ENCODE data around the gene NFATC4.
"Not testable (repeated sequence)": the region's sequence is repeated elsewhere in the genome, so short reads cannot be mapped to it uniquely, and the experiment has no call there.

Gene NFATC4

DNA sequence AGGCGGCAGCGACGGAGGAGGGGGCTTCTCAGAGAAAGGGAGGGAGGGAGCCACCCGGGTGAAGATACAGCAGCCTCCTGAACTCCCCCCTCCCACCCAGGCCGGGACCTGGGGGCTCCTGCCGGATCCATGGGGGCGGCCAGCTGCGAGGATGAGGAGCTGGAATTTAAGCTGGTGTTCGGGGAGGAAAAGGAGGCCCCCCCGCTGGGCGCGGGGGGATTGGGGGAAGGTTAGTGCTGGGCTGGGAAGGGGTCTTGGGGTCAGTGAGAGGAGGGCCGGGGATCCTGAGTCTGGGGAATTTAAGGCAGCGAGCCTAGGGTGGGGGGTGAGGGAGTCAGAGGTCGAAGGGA lies 203 bp downstream of the NFATC4 start:
- DNase-seq = no peak
- ATAC-seq = no peak

DNA sequence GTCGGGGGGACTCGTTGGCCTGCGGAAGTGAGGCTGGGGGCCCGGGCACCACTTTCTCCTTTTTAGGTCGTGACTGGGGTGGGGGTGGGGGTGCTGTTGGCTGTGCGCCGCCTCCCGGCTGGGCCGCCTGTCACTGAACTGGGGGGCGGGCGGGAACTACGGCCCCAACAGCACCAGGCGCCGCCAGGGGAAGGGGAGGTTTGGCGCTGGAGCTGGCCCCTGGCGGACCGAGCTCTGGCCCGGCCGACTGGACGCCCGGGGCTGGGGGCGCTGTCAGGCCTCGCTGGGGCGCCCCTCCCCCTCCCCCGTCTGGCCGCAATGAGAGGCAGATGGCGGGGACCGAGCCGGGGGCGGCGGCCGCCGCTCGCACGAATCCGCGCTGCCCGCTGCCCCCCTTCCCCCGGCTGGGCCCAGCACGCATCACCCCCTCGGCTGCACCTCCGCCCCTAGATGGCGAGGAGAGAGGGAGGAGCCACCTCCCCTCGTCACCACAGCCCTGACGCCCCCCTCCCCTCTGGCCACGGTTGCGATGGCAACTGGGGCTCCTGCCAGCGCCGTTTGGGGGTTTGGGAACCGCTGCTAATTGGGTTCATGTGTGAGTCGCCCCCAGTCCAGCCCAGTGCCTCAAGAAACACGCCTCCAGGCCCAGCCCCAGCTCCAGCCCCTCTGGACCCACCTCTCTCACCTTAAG lies 723 bp downstream of the NFATC4 start:
- DNase-seq (peak; percentile 42), ATAC-seq (no peak)

DNA sequence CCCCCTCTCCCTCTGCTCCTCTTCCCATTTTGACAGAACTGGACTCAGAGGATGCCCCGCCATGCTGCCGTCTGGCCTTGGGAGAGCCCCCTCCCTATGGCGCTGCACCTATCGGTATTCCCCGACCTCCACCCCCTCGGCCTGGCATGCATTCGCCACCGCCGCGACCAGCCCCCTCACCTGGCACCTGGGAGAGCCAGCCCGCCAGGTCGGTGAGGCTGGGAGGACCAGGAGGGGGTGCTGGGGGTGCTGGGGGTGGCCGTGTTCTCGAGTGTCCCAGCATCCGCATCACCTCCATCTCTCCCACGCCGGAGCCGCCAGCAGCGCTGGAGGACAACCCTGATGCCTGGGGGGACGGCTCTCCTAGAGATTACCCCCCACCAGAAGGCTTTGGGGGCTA lies 1.5 kb downstream of the NFATC4 start:
- DNase-seq (no peak), ATAC-seq (no peak)

DNA sequence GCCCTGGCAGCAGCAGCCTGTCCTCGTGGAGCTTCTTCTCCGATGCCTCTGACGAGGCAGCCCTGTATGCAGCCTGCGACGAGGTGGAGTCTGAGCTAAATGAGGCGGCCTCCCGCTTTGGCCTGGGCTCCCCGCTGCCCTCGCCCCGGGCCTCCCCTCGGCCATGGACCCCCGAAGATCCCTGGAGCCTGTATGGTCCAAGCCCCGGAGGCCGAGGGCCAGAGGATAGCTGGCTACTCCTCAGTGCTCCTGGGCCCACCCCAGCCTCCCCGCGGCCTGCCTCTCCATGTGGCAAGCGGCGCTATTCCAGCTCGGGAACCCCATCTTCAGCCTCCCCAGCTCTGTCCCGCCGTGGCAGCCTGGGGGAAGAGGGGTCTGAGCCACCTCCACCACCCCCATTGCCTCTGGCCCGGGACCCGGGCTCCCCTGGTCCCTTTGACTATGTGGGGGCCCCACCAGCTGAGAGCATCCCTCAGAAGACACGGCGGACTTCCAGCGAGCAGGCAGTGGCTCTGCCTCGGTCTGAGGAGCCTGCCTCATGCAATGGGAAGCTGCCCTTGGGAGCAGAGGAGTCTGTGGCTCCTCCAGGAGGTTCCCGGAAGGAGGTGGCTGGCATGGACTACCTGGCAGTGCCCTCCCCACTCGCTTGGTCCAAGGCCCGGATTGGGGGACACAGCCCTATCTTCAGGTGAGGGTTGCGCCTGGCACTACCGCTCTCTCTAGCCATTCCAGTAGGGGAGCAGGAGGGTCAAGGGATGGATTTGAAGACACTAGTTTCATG lies 2.1 kb downstream of the NFATC4 start:
- ATAC-seq = no peak
- DNase-seq = no peak

DNA sequence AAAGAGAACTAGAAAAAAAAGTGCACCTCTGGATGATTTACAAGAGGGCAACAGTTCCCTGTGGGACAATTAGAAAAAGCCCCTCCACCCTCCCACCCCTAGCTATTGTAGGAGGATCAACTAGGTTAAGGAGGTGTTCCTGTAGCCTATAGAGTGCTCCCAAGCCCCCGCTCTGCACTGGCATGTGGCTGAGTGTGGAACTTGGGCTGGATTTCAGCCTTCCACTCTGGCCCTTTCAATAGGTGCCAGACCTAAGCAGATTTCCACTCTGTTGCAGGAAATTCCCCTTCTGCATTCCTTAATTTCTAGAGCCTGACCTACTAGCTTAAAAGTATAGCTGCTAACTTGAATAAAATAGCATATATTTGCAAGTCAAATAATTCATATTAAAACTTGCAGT lies 2.8 kb downstream of the NFATC4 start:
- ATAC-seq = no peak
- no peak for DNase-seq

DNA sequence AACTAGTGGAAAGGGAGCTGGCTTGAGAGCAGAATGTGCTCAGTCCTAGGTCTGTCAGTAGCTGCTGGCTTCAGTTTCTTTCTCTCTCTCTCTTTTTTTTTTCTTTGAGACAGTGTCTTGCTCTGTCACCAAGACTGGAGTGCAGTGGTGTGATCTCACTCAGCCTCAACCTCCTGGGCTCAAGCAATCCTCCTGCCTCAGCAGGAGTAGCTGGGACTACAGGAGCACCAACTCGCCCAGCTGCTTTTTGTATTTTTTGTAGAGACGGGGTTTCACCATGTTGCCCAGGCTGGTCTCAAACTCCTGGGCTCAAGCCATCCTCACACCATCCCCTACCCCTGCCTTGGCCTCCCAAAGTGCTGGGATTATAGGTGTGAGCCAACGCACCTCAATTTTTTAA lies 3.6 kb downstream of the NFATC4 start:
- not testable (repeated sequence) for ATAC-seq, DNase-seq

DNA sequence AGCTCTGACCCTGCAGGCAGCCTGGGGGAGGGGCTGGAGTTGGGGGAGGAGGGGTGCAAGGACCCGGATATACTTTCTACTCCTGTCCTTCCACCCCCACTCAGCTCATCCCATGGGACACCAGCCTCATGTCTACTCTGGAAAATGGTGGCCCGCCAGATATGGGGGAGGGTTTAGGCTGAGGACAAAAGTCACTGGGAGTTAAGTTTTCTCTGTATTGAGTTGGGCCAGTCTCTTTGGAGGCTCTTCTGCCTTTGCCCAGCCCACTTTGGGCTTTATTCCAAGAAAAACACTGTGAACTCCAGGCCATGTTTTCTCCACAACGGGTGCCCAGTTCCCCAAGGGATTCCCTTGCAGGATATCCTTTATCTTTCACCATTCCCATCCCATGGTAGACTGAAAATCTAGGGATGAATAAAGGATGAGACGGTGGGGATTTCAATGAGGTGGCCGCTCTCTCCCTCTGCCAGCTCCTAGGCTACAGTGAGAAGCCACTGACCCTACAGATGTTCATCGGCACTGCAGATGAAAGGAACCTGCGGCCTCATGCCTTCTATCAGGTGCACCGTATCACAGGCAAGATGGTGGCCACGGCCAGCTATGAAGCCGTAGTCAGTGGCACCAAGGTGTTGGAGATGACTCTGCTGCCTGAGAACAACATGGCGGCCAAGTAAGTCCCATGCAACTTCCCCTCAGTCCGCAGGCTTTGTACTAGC lies 4.9 kb downstream of the NFATC4 start:
- ATAC-seq (no peak), DNase-seq (no peak)

DNA sequence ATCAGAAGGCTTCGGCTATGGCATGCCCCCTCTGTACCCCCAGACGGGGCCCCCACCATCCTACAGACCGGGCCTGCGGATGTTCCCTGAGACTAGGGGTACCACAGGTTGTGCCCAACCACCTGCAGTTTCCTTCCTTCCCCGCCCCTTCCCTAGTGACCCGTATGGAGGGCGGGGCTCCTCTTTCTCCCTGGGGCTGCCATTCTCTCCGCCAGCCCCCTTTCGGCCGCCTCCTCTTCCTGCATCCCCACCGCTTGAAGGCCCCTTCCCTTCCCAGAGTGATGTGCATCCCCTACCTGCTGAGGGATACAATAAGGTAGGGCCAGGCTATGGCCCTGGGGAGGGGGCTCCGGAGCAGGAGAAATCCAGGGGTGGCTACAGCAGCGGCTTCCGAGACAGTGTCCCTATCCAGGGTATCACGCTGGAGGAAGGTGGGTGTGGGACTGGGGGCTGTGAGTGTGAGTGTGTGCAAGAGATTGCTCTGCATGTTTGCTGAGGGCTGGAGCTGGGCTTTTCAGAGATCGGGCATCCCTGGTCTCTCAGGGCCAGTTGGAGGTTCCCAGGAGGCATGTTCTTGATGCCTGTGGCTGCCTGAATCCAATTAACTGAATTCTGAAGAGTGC lies 8.6 kb downstream of the NFATC4 start:
- DNase-seq = no peak

DNA sequence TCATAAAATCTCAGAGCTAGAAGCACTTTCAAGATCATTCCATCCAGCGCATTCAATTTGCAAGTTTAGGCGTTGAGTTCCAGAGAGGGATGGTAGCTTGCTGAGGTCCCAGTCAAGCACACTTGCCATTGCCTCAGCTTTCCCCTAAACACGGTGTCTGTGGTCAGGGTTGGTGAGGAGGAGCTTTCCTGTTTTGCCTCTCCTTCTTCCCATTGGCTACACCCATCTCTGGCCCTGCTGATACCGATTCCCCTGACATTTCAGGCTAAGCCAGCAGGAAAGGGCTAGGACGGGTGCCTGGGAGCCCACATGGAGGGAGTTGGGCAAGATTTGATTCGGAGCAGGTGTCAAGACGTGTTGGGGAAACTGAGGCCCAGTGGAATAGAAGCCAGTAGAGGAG lies 9.1 kb downstream of the NFATC4 start:
- DNase-seq = no peak
- no peak for ATAC-seq

More for the DNA sequence above, 8.6 kb downstream of the NFATC4 start:
- ATAC-seq = no peak

DNA sequence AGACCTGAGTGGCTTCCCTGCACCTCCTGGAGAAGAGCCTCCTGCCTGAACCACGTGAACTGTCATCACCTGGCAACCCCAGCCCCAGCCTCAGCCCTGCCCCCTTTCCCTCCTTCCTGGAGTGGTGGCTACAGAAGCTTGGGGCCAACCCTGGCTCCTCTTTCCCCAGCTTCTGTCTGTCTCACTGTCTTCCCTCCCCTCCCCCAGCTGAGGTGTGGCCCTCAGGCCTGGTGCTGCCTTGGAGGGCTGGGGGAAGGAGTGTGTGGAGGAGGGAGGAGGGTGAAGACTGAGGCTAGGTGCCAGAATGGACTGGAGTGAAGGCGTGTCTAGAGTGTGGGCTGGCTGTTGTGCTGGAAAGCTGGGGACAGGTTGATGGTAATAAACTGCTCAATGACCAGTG lies 9.7 kb downstream of the NFATC4 start:
- ATAC-seq (no peak), DNase-seq (no peak)

DNA sequence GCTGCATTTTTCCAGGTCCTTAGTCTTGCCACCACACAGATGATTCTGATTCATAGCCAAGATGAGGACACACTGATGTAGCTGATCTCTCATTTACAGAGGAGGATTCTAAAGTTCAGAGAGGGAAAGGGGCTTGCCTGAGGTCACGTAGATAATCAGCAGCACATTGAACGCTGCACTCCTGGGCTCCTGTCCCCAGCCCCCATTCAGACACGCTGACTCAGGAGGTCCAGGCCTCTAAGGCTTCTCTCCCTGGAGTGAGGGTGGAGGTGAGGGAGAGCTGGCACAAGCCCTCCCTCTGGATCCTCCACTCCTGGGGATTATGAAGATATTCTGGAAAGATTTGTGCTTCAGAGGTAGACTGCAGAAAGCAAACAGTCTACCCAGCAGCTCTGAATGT lies 10.3 kb downstream of the NFATC4 start:
- DNase-seq (no peak), ATAC-seq (no peak)

DNA sequence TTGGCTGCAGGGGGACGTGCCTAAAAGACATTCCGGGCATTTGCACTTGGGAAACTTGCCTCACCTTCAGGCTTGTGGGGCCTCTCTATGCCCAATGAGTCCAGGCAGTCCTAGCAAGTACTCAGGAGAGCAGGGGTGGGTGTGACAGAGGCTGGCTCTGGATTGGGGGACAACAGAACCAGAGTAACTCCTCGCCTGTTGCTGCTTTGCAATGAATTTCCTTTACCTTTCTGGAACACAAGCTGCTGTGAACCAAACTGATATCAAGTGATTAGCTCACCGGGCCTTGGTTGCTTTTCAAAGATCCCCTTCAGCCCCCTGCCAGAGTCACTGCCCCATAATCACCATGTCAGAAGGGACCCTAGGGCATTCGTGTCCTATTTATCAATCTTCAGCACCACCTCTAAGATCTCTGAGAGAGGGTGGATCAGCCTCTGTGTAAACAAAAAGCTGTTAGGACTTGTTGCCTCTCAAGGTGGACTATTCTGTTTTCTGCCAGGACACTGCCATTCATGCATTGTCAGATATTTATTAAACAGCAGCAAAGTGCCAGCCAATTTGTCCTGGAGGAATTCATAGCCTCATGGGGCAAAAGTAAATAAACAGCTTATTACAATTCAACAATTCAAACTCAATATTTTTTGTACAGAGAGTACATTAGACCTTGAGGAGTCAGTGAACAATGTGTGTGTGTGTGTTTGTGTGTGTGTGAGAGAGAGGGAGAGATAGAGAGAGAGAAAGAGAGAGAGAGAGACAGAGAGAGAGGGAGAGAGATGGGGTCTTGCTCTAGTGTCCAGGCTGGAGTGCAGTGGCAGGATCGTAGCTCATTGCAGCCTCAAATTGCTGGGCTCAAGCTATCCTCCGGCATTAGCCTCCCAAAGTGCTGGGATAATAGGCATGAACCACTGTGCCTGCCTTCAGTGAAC lies 11.3 kb downstream of the NFATC4 start:
- ATAC-seq = no peak

DNA sequence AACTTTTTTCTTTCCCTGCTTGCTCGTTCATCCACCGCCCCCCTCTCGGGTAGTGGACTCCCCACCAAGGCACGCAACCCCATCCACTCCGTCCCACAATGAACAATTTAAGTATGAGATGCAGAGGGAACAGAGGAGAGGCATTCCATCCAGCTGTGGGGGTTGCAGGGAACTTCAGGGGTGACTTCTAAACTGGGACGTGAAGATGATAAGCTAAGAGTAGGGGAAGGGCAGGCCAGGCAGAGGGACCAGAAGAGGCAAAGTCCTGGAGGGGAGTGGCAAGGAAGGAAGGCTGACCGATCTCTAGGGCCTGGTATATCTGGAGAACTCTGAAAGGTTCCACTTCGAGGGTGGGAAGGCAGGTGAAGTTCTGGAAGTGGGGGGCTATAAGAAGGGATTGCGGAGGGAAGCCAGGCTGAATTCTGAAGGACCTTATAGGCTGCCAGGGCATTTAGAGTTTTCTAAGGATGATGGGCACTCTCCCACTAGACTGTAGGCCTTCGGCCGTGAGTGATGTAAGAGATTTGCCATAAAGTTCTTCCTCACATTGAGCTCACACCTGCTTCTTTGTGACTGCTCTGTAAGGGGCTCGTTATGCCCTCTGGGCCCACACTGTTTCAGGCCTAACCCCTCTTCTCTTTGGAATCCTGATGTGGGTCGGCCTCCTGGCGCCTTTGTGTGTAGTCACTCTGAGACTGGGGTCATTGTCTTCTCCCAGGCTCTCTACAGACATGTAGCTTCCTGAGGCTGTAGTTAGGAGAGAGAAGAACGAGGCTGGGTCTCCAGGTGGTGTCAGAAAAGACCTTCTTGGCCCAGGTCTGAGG lies 12.1 kb downstream of the NFATC4 start:
- ATAC-seq = no peak
- no peak for DNase-seq

More for the DNA sequence above, 11.3 kb downstream of the NFATC4 start:
- no peak for DNase-seq

DNA sequence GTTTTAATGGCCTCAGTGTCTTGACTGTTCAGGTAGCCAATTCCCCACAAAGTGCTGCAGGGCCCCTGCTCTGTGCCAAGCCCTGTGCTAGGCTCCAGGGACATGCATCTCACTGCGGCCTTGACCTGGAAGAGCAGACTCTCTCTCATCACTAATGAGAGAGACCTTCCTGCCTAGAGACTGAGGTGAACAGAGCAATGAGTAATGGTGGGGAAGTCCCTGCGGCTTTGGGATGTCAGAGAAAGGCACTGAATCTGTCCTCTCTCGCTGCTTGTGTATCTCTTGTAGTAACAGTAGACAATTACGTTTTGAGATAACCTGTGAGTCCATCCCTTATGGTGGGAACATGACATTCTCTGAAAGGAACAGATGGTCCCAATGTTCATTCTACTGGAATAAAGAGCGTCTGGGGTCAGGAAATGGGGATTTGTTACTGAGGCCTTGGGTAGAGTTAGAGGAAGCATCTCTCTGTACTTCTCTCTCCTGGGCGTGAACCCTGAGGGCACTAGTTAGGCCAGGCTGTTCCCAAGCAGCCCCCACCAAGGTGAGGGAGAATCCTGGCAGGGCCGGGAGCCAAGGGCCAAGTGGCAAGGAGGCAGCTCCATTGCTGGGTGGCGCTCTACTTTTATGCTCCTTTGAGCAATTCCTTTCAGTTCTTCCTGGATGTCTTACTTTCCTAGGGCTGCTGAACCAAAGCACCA lies 13.5 kb downstream of the NFATC4 start:
- ATAC-seq = peak; percentile 77

DNA sequence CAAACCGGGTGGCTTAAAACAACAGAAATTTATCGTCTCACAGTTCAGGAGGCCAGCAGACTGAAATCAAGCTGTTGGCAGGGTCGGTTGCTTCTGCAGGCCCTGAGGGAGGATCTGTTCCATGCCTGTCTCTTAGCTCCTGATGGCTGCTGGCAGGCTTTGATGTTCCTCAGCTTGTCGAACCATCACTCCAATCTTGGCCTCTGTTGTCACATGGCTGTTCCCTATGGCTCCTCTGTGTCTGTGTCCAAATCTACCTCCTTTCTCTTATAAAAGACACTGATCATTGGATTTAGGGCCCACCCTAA lies 14.0 kb downstream of the NFATC4 start:
- ATAC-seq = no peak
- DNase-seq = no peak

More for the DNA sequence above, 13.5 kb downstream of the NFATC4 start:
- DNase-seq = peak; percentile 17

DNA sequence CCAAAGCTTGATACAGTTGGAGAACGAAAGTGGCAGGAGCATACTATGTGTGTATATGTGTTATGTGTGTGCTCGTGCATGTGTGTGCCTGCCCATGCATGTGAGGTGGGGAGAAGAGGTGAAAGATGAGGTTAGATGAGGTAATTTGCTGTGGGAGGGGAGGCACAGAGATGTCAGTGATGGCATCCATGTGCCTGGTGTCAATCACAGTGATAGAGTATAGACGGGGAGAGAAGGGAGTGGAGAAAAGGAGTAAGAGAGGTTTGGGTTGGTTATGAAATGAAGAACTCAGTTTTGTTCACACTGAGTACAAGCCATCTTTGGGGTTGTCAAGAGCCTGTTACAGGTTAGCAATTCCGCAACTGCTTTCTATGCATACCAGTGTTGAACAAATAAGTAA lies 16.2 kb downstream of the NFATC4 start:
- ATAC-seq = no peak
- DNase-seq = no peak

DNA sequence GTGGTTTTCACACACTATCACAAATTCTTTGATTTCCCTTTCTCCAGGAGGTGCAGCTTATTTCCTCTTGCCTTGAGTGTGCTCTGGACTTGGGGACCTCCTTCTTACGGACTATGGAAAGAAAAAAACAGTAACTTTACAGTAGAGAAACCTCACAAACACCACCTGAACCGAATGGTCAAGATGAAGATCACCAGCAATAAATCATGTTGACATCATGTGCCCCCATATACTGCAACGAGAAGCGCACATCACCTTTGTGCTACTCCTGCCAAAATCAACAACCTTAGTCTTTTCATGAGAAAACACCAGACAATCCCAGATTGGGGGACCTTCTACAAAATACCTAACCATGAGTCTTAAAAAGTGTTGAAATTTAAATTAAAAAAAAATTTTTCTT lies 17.5 kb downstream of the NFATC4 start:
- ATAC-seq (no peak), DNase-seq (no peak)

DNA sequence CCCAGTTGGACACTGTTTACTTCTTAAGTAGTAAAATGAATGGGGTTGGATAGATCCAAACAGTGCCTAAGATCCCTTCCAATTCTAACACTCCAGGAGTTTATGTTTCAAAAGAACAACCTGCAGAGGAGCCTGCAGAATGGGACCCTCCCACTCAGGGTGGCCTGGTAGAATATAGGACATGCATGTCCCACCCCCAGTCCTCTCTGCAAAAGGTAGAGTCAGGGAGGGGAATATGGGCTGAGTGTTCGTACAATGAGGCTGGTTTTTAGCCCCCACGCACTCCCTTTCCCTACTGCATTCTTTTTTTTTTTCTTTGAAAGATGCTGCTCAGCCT lies 19.0 kb downstream of the NFATC4 start:
- DNase-seq (no peak), ATAC-seq (no peak)

DNA sequence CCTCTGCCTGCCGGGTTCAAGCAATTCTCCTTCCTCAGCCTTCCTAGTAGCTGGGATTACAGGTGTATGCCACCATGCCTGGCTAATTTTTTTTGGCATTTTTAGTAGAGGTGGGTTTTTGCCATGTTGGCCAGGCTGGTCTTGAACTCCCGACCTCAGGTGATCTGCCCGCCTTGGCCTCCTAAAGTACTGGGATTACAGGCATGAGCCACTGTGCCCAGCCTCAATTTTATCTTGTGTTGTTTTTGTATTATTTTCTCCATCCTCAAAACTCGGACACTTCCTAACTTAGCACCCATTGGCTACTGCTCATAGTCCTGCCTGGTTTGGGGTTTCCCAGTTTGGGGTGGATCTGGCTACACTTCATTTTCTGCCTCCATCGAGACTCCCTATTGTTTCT lies 19.6 kb downstream of the NFATC4 start:
- DNase-seq, ATAC-seq: not testable (repeated sequence)

DNA sequence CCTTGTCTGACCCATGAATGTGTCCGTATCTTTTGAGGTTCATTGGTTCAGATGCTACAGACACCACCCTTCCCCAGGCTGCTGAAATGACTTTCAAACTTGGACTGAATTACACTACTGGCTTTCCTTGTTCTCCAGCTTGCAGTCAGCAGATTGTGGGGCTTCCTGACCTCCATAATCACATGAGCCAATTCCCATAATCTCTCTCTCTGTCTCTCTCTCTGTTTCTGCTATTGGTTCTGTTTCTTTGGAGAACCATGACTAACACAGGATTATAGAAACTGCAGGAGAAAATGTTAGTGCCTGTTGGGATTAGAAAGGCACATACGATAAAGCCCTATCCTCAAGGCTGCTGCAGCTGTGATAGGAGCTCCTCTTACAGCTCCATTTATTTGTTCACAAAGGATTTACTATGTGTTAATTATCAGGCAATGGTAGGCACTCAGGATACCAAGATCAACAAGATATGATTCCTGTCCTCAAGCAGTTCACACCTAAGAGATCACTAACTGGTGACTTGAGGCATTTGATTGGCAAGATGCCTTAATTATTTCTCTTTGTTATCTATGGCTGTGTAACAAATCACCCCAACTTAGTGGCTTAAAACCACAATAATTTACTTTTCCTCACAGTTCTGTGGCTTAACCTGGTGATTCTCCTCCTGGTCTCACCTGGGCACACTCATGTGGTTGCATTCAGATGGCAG lies 20.6 kb downstream of the NFATC4 start:
- no peak for ATAC-seq
- no peak for DNase-seq

Measured in stimulated activated naive CD8-positive, alpha-beta T cell treated with anti-CD3 and anti-CD28 coated beads, Interleukin-15, Interleukin-2, amounts not matched to agents 100 U/mL and 50 U/mL, for 24 hours (primary cell).